Measurements from ENCODE around the gene RHBDF1.

GRCh38 chr16:9903-10665, 62.3 kb downstream of the RHBDF1 start:
- TF ChIP-seq RAD21 (conservative IDR thresholded peaks at IDR 0.05) (no peak), CTCF (IDR thresholded peaks at IDR 0.05; ENCODE audit: poor library complexity, severe bottlenecking) (no peak), EP300 (conservative IDR thresholded peaks at IDR 0.05; ENCODE audit: poor library complexity, severe bottlenecking) (no peak), POLR2AphosphoS5 (IDR thresholded peaks at IDR 0.05) (no peak), REST (IDR thresholded peaks at IDR 0.05; ENCODE audit: borderline replicate concordance) (no peak), TAF1 (IDR thresholded peaks at IDR 0.05; ENCODE audit: low read depth) (no peak), EZH2 (IDR thresholded peaks at IDR 0.05; ENCODE audit: borderline replicate concordance, insufficient read depth, low read length, poor library complexity, severe bottlenecking) (no peak), SMC3 (conservative IDR thresholded peaks at IDR 0.05; ENCODE audit: poor library complexity) (no peak), MXI1 (conservative IDR thresholded peaks at IDR 0.05; ENCODE audit: poor library complexity, severe bottlenecking) (no peak)
